ENCODE data around the gene GALNT4. TPM values are rescaled to one million over a fixed set of nuclear protein-coding genes. Genes with fewer than 3 reads are reported as not detected.

The GALNT4 gene
- total and polyA plus RNA-seq, 4 donors = 3.0 to 16.0 (median 7.0) TPM

GRCh38 chr12:89537389-89537788 is 12.8 kb upstream of the GALNT4 start:
- peaks cover 0 to 3% (median under 1%) of the 10 kb centered on the region in 4 donors for H3K36me3 ChIP-seq (ENCODE audit: control insufficient read depth in 4 of 4, insufficient read depth in 4 of 4, low read length in 4 of 4)
- no peak overlapping the region for H3K27ac ChIP-seq (ENCODE audit: low read depth in 1 of 2, low read length in 1 of 2)
- H3K4me3 ChIP-seq = no peak overlapping the region
- ATAC-seq (ENCODE audit: insufficient read depth, low FRiP score) (no peak), DNase-seq (no peak)
- no peaks in the 10 kb centered on the region for H3K27me3 ChIP-seq (ENCODE audit: control insufficient read depth in 3 of 3, insufficient read depth in 3 of 3, low read length in 2 of 3)
- WGBS, 2 donors = 88 to 90% methylated on average over 3 of the region's 3 CpGs
- H3K9ac ChIP-seq (ENCODE audit: insufficient read depth in 1 of 2, low read length in 2 of 2) = no peak overlapping the region
- no peaks in the 10 kb centered on the region for H3K4me1 ChIP-seq (ENCODE audit: control insufficient read depth in 5 of 5, insufficient read depth in 5 of 5, low read length in 5 of 5)
- H3K9me3 ChIP-seq (ENCODE audit: control insufficient read depth in 4 of 4, insufficient read depth in 3 of 4, low read length in 3 of 4) = no peaks in the 10 kb centered on the region
- TF ChIP-seq CTCF (IDR thresholded peaks at IDR 0.05; ENCODE audit: control extremely low read depth, extremely low read depth) = no peak

GRCh38 chr12:89529738-89530137 is 5.1 kb upstream of the GALNT4 start:
- Histone ChIP-seq H3K36me3 (ENCODE audit: control insufficient read depth in 4 of 4, insufficient read depth in 4 of 4, low read length in 4 of 4) (peaks cover 0 to 6% (median 1%) of the 10 kb centered on the region in 4 donors), H3K27ac (ENCODE audit: low read depth in 1 of 2, low read length in 1 of 2) (no peak overlapping the region), H3K9ac (ENCODE audit: insufficient read depth in 1 of 2, low read length in 2 of 2) (no peak overlapping the region), H3K4me1 (ENCODE audit: control insufficient read depth in 5 of 5, insufficient read depth in 5 of 5, low read length in 5 of 5) (peaks cover 0 to 6% (median 0%) of the 10 kb centered on the region in 5 donors), H3K4me3 (no peak overlapping the region), H3K9me3 (ENCODE audit: control insufficient read depth in 4 of 4, insufficient read depth in 3 of 4, low read length in 3 of 4) (no peaks in the 10 kb centered on the region), H3K27me3 (ENCODE audit: control insufficient read depth in 3 of 3, insufficient read depth in 3 of 3, low read length in 2 of 3) (no peaks in the 10 kb centered on the region)
- TF ChIP-seq CTCF (IDR thresholded peaks at IDR 0.05; ENCODE audit: control extremely low read depth, extremely low read depth) = peak; percentile 68
- DNase-seq = peak in 2 of 3 donors; percentile 81 to 84
- ATAC-seq (ENCODE audit: insufficient read depth, low FRiP score) = no peak
- 36 to 38% methylated on average over 1 of the region's 1 CpG for WGBS, 2 donors

GRCh38 chr12:89528434-89528833 is 3.8 kb upstream of the GALNT4 start:
- Histone ChIP-seq H3K4me3 (no peak overlapping the region), H3K4me1 (ENCODE audit: control insufficient read depth in 5 of 5, insufficient read depth in 5 of 5, low read length in 5 of 5) (peaks cover 0 to 10% (median 6%) of the 10 kb centered on the region in 5 donors), H3K27ac (ENCODE audit: low read depth in 1 of 2, low read length in 1 of 2) (no peak overlapping the region), H3K9ac (ENCODE audit: insufficient read depth in 1 of 2, low read length in 2 of 2) (no peak overlapping the region), H3K9me3 (ENCODE audit: control insufficient read depth in 4 of 4, insufficient read depth in 3 of 4, low read length in 3 of 4) (no peaks in the 10 kb centered on the region), H3K27me3 (ENCODE audit: control insufficient read depth in 3 of 3, insufficient read depth in 3 of 3, low read length in 2 of 3) (no peaks in the 10 kb centered on the region), H3K36me3 (ENCODE audit: control insufficient read depth in 4 of 4, insufficient read depth in 4 of 4, low read length in 4 of 4) (peaks cover 0 to 6% (median 1%) of the 10 kb centered on the region in 4 donors)
- DNase-seq = no peak
- no peak for TF ChIP-seq CTCF (IDR thresholded peaks at IDR 0.05; ENCODE audit: control extremely low read depth, extremely low read depth)
- 45 to 66% methylated on average over 4 of the region's 4 CpGs for WGBS, 2 donors
- ATAC-seq (ENCODE audit: insufficient read depth, low FRiP score) = no peak

Measured in lung (tissue), 12 donors.